Activated naive CD8-positive, alpha-beta T cell (primary cell): ENCODE measurements around the gene SSTR5.
"Not testable (repeated sequence)": the region's sequence is repeated elsewhere in the genome, so short reads cannot be mapped to it uniquely, and the experiment has no call there.

Experiments
- H3K27ac Mint-ChIP-seq: one replicate; pipeline ENCODE4 v1.8.0; 2021; ENCODE audit warnings: mixed read lengths
- H3K27me3 Mint-ChIP-seq: one replicate; pipeline ENCODE4 v1.8.0; 2021; ENCODE audit warnings: mixed read lengths
- H3K36me3 Mint-ChIP-seq: one replicate; pipeline ENCODE4 v1.8.0; 2021; ENCODE audit warnings: mixed read lengths
- H3K4me1 Mint-ChIP-seq: one replicate; pipeline ENCODE4 v1.8.0; 2021; ENCODE audit warnings: low read depth, mixed read lengths
- H3K4me3 Mint-ChIP-seq: one replicate; pipeline ENCODE4 v1.8.0; 2021; ENCODE audit warnings: mild to moderate bottlenecking, mixed read lengths
- H3K9me3 Mint-ChIP-seq: one replicate; pipeline ENCODE4 v1.8.0; 2021; ENCODE audit warnings: low read depth, mixed read lengths

Gene SSTR5

GRCh38 chr16:1072526-1073261 lies at the start of gene SSTR5:
Gene SSTR5 (plus strand): TSS chr16:1072747. CDS start chr16:1078869, 6,122 bp downstream.
- no peaks in the 10 kb centered on the region for H3K36me3 Mint-ChIP-seq
- no peak within 1 kb of the TSS for H3K4me3 Mint-ChIP-seq
- H3K9me3 Mint-ChIP-seq, result no peaks in the 10 kb centered on the region
- no peaks in the 10 kb centered on the region for H3K4me1 Mint-ChIP-seq
- H3K27me3 Mint-ChIP-seq, result peaks cover 10% of the 10 kb centered on the region
- H3K27ac Mint-ChIP-seq, result no peak within 1 kb of the TSS

- no peaks in the 10 kb centered on the region for H3K9me3 Mint-ChIP-seq
- no peak overlapping the region for H3K4me3 Mint-ChIP-seq
- H3K27me3 Mint-ChIP-seq, result no peaks in the 10 kb centered on the region
- H3K27ac Mint-ChIP-seq, result no peak overlapping the region
- H3K36me3 Mint-ChIP-seq, result no peaks in the 10 kb centered on the region
- no peaks in the 10 kb centered on the region for H3K4me1 Mint-ChIP-seq
Observed at GRCh38 chr16:1024138-1024537, 48.4 kb upstream of the SSTR5 start.

DNA sequence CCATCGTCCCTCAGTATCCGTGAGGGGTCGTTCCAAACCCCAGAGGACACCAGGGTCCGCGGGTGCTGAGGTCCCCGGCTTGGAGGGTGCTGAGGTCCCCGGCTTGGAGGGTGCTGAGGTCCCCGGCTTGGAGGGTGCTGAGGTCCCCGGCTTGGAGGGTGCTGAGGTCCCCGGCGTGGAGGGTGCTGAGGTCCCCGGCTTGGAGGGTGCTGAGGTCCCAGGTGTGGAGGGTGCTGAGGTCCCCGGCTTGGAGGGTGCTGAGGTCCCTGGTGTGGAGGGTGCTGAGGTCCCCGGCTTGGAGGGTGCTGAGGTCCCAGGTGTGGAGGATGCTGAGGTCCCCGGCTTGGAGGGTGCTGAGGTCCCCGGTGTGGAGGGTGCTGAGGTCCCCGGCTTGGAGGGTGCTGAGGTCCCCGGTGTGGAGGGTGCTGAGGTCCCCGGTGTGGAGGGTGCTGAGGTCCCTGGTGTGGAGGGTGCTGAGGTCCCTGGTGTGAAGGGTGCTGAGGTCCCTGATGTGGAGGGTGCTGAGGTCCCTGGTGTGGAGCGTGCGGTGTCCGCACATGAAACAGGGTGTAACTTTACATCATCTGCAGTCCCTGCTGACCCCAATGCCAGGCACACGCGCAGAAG lies 47.3 kb upstream of the SSTR5 start:
- not testable (repeated sequence) for H3K36me3 Mint-ChIP-seq, H3K9me3 Mint-ChIP-seq, H3K27ac Mint-ChIP-seq, H3K4me3 Mint-ChIP-seq, H3K4me1 Mint-ChIP-seq, H3K27me3 Mint-ChIP-seq

DNA sequence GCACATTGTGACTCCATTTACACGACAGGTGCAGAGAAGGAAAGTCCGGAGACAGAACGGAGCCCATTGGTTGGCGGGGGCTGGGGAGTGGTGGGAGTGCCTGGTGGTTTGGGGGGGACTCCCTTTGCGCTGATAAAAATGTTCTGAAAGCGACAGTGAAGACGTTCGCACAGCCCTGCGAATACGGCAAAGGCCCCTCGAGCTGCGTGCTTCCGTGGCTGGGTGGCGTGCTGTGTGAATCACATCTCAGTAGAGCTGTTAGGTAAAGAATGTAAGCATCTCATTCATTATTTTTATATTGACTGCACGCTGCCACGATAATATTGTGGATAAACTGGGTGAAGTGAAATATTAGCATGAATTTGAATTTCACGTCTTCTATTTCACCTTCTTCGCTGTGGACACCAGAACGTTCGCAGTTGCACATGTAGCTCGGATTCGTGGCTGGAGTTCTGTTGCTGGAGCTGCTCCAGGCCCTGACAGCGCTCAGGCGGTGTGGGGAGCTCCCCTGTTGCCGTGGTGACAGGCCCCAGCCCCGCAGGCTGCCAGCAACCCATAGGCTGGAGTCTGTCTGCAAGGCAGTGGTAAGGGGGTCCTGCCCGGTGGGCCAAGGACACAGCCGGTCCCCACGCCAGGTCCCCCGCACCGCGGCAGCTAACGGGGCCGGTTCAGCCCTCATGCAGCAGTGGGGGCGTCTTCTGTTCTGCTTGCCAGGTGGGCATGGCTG lies 46.3 kb upstream of the SSTR5 start:
- no peak overlapping the region for H3K27ac Mint-ChIP-seq
- no peaks in the 10 kb centered on the region for H3K36me3 Mint-ChIP-seq
- H3K4me1 Mint-ChIP-seq, result peaks cover 2% of the 10 kb centered on the region
- no peaks in the 10 kb centered on the region for H3K9me3 Mint-ChIP-seq
- H3K4me3 Mint-ChIP-seq, result no peak overlapping the region
- peaks cover 3% of the 10 kb centered on the region for H3K27me3 Mint-ChIP-seq

- no peak overlapping the region for H3K4me3 Mint-ChIP-seq
- no peaks in the 10 kb centered on the region for H3K36me3 Mint-ChIP-seq
- H3K27me3 Mint-ChIP-seq, result peaks cover 3% of the 10 kb centered on the region
- H3K27ac Mint-ChIP-seq, result no peak overlapping the region
- no peaks in the 10 kb centered on the region for H3K9me3 Mint-ChIP-seq
- peaks cover 2% of the 10 kb centered on the region for H3K4me1 Mint-ChIP-seq
Observed at GRCh38 chr16:1026784-1027500, 45.6 kb upstream of the SSTR5 start.

- H3K27ac Mint-ChIP-seq, result no peak overlapping the region
- no peaks in the 10 kb centered on the region for H3K36me3 Mint-ChIP-seq
- H3K4me1 Mint-ChIP-seq, result peaks cover 2% of the 10 kb centered on the region
- peaks cover 3% of the 10 kb centered on the region for H3K27me3 Mint-ChIP-seq
- H3K9me3 Mint-ChIP-seq, result no peaks in the 10 kb centered on the region
- H3K4me3 Mint-ChIP-seq, result no peak overlapping the region
Observed at GRCh38 chr16:1027501-1027815, 45.1 kb upstream of the SSTR5 start.

- H3K4me3 Mint-ChIP-seq, result no peak overlapping the region
- H3K4me1 Mint-ChIP-seq, result peaks cover 2% of the 10 kb centered on the region
- no peaks in the 10 kb centered on the region for H3K9me3 Mint-ChIP-seq
- peaks cover 3% of the 10 kb centered on the region for H3K27me3 Mint-ChIP-seq
- H3K36me3 Mint-ChIP-seq, result no peaks in the 10 kb centered on the region
- H3K27ac Mint-ChIP-seq, result no peak overlapping the region
Observed at GRCh38 chr16:1028056-1028455, 44.5 kb upstream of the SSTR5 start.

- Mint-ChIP-seq H3K27ac (no peak overlapping the region), H3K36me3 (no peaks in the 10 kb centered on the region), H3K27me3 (peaks cover 3% of the 10 kb centered on the region), H3K9me3 (no peaks in the 10 kb centered on the region), H3K4me3 (no peak overlapping the region), H3K4me1 (peaks cover 2% of the 10 kb centered on the region)
Observed at GRCh38 chr16:1028524-1029258, 43.9 kb upstream of the SSTR5 start.

DNA sequence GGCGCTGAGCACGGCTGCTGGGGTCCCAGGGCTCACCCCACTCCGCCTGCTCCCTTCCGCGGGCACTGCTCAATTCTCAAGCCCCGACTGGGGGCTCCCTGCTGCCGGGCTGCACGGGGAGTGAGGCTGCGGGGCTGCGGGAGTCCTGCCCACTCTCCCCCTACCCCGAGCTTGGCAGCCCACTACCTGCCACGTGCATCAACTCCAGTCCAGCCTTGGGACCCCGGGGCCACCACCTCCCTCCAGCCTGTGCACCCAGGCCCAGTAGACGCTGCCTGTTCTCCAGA lies 43.3 kb upstream of the SSTR5 start:
- H3K27me3 Mint-ChIP-seq, result peaks cover 3% of the 10 kb centered on the region
- no peak overlapping the region for H3K4me3 Mint-ChIP-seq
- peaks cover 2% of the 10 kb centered on the region for H3K4me1 Mint-ChIP-seq

GRCh38 chr16:1030473-1030901 lies 42.1 kb upstream of the SSTR5 start:
- no peak overlapping the region for H3K27ac Mint-ChIP-seq
- no peaks in the 10 kb centered on the region for H3K9me3 Mint-ChIP-seq
- peaks cover 2% of the 10 kb centered on the region for H3K4me1 Mint-ChIP-seq
- no peak overlapping the region for H3K4me3 Mint-ChIP-seq
- no peaks in the 10 kb centered on the region for H3K36me3 Mint-ChIP-seq
- H3K27me3 Mint-ChIP-seq, result peaks cover 3% of the 10 kb centered on the region

More for the DNA sequence above, 43.3 kb upstream of the SSTR5 start:
- H3K27ac Mint-ChIP-seq, result no peak overlapping the region
- no peaks in the 10 kb centered on the region for H3K9me3 Mint-ChIP-seq
- H3K36me3 Mint-ChIP-seq, result no peaks in the 10 kb centered on the region

GRCh38 chr16:1031666-1032065 lies 40.9 kb upstream of the SSTR5 start:
- H3K4me1 Mint-ChIP-seq, result peaks cover 2% of the 10 kb centered on the region
- no peak overlapping the region for H3K4me3 Mint-ChIP-seq
- H3K27me3 Mint-ChIP-seq, result peaks cover 3% of the 10 kb centered on the region
- H3K36me3 Mint-ChIP-seq, result no peaks in the 10 kb centered on the region
- no peaks in the 10 kb centered on the region for H3K9me3 Mint-ChIP-seq
- H3K27ac Mint-ChIP-seq, result no peak overlapping the region

DNA sequence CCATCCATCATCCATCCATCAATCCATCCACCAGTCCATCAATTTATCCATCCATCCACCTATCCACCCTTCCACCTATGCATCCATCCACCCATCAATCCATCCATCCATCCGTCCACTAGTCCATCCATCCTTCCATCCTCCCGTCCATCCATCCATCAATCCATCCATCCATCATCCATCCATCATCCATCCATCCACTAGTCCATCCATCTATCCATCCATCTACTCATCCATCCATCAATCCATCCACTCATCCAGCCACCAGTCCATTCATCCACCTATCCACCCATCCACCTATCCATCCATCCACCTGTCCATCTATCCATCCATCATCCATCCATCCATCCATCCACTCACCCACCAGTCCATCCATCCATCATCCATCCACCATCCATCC lies 39.9 kb upstream of the SSTR5 start:
- H3K4me1 Mint-ChIP-seq, result peaks cover 2% of the 10 kb centered on the region
- H3K36me3 Mint-ChIP-seq, result no peaks in the 10 kb centered on the region
- no peaks in the 10 kb centered on the region for H3K9me3 Mint-ChIP-seq
- no peak overlapping the region for H3K4me3 Mint-ChIP-seq
- H3K27me3 Mint-ChIP-seq, result peaks cover 3% of the 10 kb centered on the region
- no peak overlapping the region for H3K27ac Mint-ChIP-seq

DNA sequence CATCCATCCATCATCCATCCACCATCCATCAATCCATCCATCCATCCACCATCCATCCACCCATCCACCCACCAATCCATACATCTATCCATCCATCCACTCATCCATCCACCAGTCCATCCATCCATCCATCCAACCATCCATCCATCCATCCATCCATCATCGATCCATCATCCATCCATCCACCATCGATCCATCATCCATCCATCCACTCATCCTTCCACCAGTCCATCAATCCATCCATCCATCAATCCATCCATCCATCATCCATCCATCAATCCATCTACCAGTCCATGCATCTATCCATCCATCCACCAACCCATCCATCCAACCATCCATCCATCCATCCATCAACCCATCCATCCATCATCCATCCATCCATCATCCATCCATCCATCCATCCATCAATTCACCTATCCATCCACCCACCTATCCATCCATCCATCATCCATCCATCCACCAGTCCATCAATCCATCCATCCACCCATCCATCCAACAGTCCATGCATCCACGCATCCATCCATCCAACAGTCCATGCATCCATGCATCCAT lies 39.3 kb upstream of the SSTR5 start:
- H3K4me3 Mint-ChIP-seq, result no peak overlapping the region
- no peaks in the 10 kb centered on the region for H3K9me3 Mint-ChIP-seq
- peaks cover 3% of the 10 kb centered on the region for H3K27me3 Mint-ChIP-seq
- H3K27ac Mint-ChIP-seq, result no peak overlapping the region
- H3K4me1 Mint-ChIP-seq, result peaks cover 2% of the 10 kb centered on the region
- H3K36me3 Mint-ChIP-seq, result no peaks in the 10 kb centered on the region

DNA sequence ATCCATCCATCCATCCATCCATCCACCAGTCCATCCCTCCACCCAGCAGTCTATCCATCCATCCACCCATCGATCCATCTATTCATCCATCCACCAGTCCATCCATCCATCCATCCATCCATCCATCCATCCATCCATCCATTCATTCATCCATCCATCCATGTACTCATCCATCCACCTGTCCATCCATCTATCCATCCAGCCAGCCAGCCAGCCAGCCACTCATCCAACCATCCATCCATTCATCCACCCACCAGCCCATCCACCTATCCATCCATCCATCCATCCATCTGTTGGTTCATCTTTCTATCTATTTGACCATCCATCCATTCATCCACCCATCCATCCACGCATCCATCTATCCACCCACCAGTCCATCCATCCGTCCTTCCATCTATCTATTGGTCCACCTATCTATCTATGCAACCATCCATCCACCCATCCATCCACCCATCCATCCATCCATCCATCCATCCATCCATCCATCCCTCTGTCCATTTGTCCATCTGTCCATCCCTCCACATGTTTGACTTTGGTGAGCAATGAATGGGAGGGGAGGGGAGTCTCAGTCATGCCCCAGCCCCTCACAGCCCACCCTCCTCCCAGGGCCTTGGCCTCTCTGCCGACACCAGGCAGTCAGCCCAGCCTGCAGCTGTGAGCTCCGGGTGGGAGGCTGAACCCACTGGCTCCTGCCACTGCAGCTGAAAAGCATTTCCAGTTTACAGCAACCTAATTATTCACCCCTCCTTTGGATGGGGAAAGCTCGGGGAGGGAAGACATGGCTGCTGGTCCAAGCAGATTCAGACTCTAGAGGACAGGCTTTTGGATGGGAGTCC lies 38.1 kb upstream of the SSTR5 start:
- Mint-ChIP-seq H3K27me3 (peaks cover 2% of the 10 kb centered on the region), H3K4me1 (peaks cover under 1% of the 10 kb centered on the region), H3K9me3 (no peaks in the 10 kb centered on the region), H3K36me3 (no peaks in the 10 kb centered on the region), H3K4me3 (no peak overlapping the region), H3K27ac (no peak overlapping the region)
